GM23248 (cell line): ENCODE measurements around the gene GP1BA. TPM values are rescaled to one million over a fixed set of nuclear protein-coding genes. Genes with fewer than 3 reads are reported as not detected.
"Not testable (repeated sequence)": the region's sequence is repeated elsewhere in the genome, so short reads cannot be mapped to it uniquely, and the experiment has no call there.

ENCODE experiments used
- DNase-seq: peaks from one replicate; pipeline ENCODE4 v3.0.0-alpha.2; 2015
- H2AFZ ChIP-seq: fragments of 200-600 bp; sonication (generic); 2 replicates; pipeline ENCODE4 v1.6.1; 2016; ENCODE audit warnings: antibody characterized with exemption
- H3F3A ChIP-seq: fragments of 200-600 bp; sonication (generic); 2 replicates; pipeline ENCODE4 v1.6.1; 2016; ENCODE audit warnings: mild to moderate bottlenecking, antibody characterized with exemption, mixed run types; ENCODE audit not compliant: insufficient read depth
- H3K27ac ChIP-seq: fragments of 200-600 bp; sonication (generic); 2 replicates; pipeline ENCODE4 v1.5.1; 2016; ENCODE audit warnings: mild to moderate bottlenecking
- H3K27me3 ChIP-seq: fragments of 200-600 bp; sonication (generic); replicated peaks from 2 replicates; pipeline ENCODE4 v1.6.1; 2016; ENCODE audit warnings: mild to moderate bottlenecking; ENCODE audit not compliant: insufficient read depth
- H3K36me3 ChIP-seq: fragments of 200-600 bp; sonication (generic); 2 replicates; pipeline ENCODE4 v1.6.1; 2016; ENCODE audit warnings: low read depth, mild to moderate bottlenecking
- H3K4me1 ChIP-seq: fragments of 200-600 bp; sonication (generic); 2 replicates; pipeline ENCODE4 v1.6.1; 2016; ENCODE audit warnings: mild to moderate bottlenecking; ENCODE audit not compliant: insufficient read depth
- H3K4me2 ChIP-seq: fragments of 200-600 bp; sonication (generic); one replicate; pipeline ENCODE4 v1.6.1; 2016; ENCODE audit warnings: mild to moderate bottlenecking; ENCODE audit not compliant: unreplicated experiment
- H3K4me3 ChIP-seq: fragments of 200-600 bp; sonication (generic); 2 replicates; pipeline ENCODE4 v1.5.1; 2016; ENCODE audit warnings: mild to moderate bottlenecking
- H3K79me2 ChIP-seq: fragments of 200-600 bp; sonication (generic); 2 replicates; pipeline ENCODE4 v1.6.1; 2016; ENCODE audit warnings: mild to moderate bottlenecking; ENCODE audit not compliant: insufficient read depth
- H3K9ac ChIP-seq: fragments of 200-600 bp; sonication (generic); 2 replicates; pipeline ENCODE4 v1.6.1; 2016; ENCODE audit warnings: mild to moderate bottlenecking
- H3K9me2 ChIP-seq: fragments of 200-600 bp; sonication (generic); 2 replicates; pipeline ENCODE4 v1.6.1; 2016; ENCODE audit warnings: mixed run types, mild to moderate bottlenecking, moderate library complexity; ENCODE audit not compliant: insufficient read depth
- H3K9me3 ChIP-seq: fragments of 200-600 bp; sonication (generic); one replicate; pipeline ENCODE4 v1.6.1; 2017; ENCODE audit warnings: low read depth
- H4K20me1 ChIP-seq: fragments of 200-600 bp; sonication (generic); 2 replicates; pipeline ENCODE4 v1.6.0; 2016; ENCODE audit not compliant: insufficient read depth
- EZH2 ChIP-seq: fragments of 200-600 bp; sonication (generic); IDR thresholded peaks from 2 replicates; pipeline ENCODE4 v1.6.1; 2018; ENCODE audit warnings: antibody characterized with exemption, mild to moderate bottlenecking; ENCODE audit not compliant: insufficient read depth, poor library complexity, severe bottlenecking
- EZH2phosphoT487 ChIP-seq: fragments of 200-600 bp; sonication (generic); IDR thresholded peaks from 2 replicates; pipeline ENCODE4 v1.6.1; 2018; ENCODE audit warnings: antibody characterized with exemption, moderate library complexity, mild to moderate bottlenecking, low read depth; ENCODE audit not compliant: insufficient read depth
- WGBS, 2 experiments: methylation state at CpG; one replicate each; pipeline ENCODE4 v1.1.6; 2015 to 2017; ENCODE audit warnings: low lambda C conversion rate in 2 of 2, low coverage in 1 of 2; ENCODE audit errors: missing lambda C conversion rate in 2 of 2; 5-methylcytosine and 5-hydroxymethylcytosine counted together
- in situ Hi-C: fragments of 300-500 bp; cut with MboI; formaldehyde crosslinking; loops from 2 replicates; pipeline ENCODE4 v1.15.0; 2020
- polyA plus RNA-seq: library from polyadenylated mRNA; unstranded; fragments of >200 nt; fragmentation: Nextera tagmentation; extraction: Ambion mirVana; gene quantifications from 2 replicates; pipeline ENCODE4 v1.2.1, GENCODE V29; 2016
- total RNA-seq: library from RNA; depleted of rRNA; stranded (reverse); fragments of >200 nt; shearing (Covaris generic); gene quantifications from 2 replicates; pipeline ENCODE4 v1.2.3, GENCODE V29; 2014

GP1BA gene
- total and polyA plus RNA-seq, 2 experiments from 2014 or later = 0.18 TPM; not detected in 1

GRCh38 chr17:4903051-4903818 is 28.8 kb upstream of the GP1BA start, which contains the start of gene CHRNE:
Gene CHRNE (minus strand): TSS chr17:4903098. CDS start chr17:4903063, 35 bp downstream.
- Histone ChIP-seq H3K27ac (no peak within 1 kb of the TSS), H3K4me1 (0 out of 2 replicates have a peak, but pooled peaks cover 5% of the 10 kb centered on the region), H3K27me3 (no peaks in the 10 kb centered on the region), H3K9me3 (no peaks in the 10 kb centered on the region), H3K9me2 (no peaks in the 10 kb centered on the region), H3K9ac (no peak within 1 kb of the TSS), H4K20me1 (no peaks in the 10 kb centered on the region), H3K4me3 (no peak within 1 kb of the TSS), H3F3A (peaks cover 20% of the 10 kb centered on the region; the same call in 1 of the 2 replicates), H3K4me2 (no peak within 1 kb of the TSS), H2AFZ (no peak within 1 kb of the TSS), H3K36me3 (no peaks in the 10 kb centered on the region), H3K79me2 (no peaks in the 10 kb centered on the region)
- peak; percentile 71 for DNase-seq
- in situ Hi-C loops = no loop called here
- WGBS, 2 experiments = 6 to 12% methylated on average over 10 of the region's 10 CpGs
- TF ChIP-seq EZH2 (no peak), EZH2phosphoT487 (no peak)

GRCh38 chr17:4906642-4907041 is 25.4 kb upstream of the GP1BA start:
- H3K9me2 ChIP-seq, H3K79me2 ChIP-seq, H3K4me1 ChIP-seq, H3K9ac ChIP-seq, in situ Hi-C loops, DNase-seq, H3K27me3 ChIP-seq, H3K4me3 ChIP-seq, H3K27ac ChIP-seq, H3K9me3 ChIP-seq, H3K36me3 ChIP-seq, H2AFZ ChIP-seq, H3K4me2 ChIP-seq, H4K20me1 ChIP-seq: not testable (repeated sequence)
- peaks cover 14% of the 10 kb centered on the region; the same call in 1 of the 2 replicates for H3F3A ChIP-seq

GRCh38 chr17:4908301-4908700 is 23.8 kb upstream of the GP1BA start:
- H3K9me3 ChIP-seq = no peaks in the 10 kb centered on the region
- in situ Hi-C loops = no loop called here
- no peak overlapping the region for H3K4me2 ChIP-seq
- peaks cover 5% of the 10 kb centered on the region; the same call in 1 of the 2 replicates for H3K4me1 ChIP-seq
- DNase-seq = peak; percentile 32
- H3K27me3 ChIP-seq = no peaks in the 10 kb centered on the region
- H3K4me3 ChIP-seq = no peak overlapping the region
- no peaks in the 10 kb centered on the region for H3K79me2 ChIP-seq
- H3K9ac ChIP-seq = no peak overlapping the region
- no peaks in the 10 kb centered on the region for H3K36me3 ChIP-seq
- no peak for TF ChIP-seq EZH2phosphoT487
- TF ChIP-seq EZH2 = no peak
- no peaks in the 10 kb centered on the region for H3K9me2 ChIP-seq
- H3F3A ChIP-seq = 0 out of 2 replicates have a peak, but pooled peaks cover 2% of the 10 kb centered on the region
- no peak overlapping the region; the same call in 1 of the 2 replicates for H3K27ac ChIP-seq
- peak overlapping the region; percentile 71 for H2AFZ ChIP-seq
- 37% methylated on average over 10 of the region's 10 CpGs for WGBS, 2 experiments
- H4K20me1 ChIP-seq = no peaks in the 10 kb centered on the region

DNA sequence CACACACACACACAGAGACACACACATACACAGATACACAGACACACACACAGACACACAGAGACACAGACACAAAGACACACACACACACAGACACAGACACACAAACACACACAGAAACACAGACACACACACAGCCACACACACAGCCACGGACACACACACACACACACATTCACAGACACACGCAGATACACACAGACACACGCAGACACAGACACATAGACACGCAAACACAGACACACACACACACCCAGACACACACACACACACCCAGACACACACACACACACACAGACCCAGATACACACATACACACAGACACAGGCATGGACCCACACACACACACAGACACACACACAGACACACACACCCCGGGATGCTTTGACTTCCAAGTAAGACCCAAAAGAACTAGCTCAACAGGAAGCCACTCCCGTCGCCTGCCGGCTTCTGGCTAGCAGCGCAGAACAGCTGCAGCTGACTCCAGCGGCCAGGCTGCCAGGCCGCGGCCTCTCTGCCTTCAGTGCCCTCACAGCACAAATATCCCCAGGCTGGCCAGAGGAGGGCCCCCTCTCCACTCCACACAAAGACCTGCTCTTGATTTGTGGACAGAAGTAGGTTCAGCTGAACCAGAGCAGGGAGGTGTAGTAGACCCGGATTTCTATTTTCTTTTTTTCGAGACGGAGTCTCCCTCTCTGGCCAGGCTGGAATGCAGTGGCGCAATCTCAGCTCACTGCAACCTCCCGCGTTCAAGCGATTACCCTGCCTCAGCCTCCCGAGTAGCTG is 23.2 kb upstream of the GP1BA start:
- H3K27me3 ChIP-seq = no peaks in the 10 kb centered on the region
- peak overlapping the region; percentile 25; the same call in 1 of the 2 replicates for H3K9ac ChIP-seq
- no peaks in the 10 kb centered on the region for H3K79me2 ChIP-seq
- no peaks in the 10 kb centered on the region for H3K36me3 ChIP-seq
- WGBS, 2 experiments = 12 to 15% methylated on average over 19 to 20 of the region's 20 CpGs
- H2AFZ ChIP-seq = peak overlapping the region; percentile 71
- TF ChIP-seq EZH2 (no peak), EZH2phosphoT487 (no peak)
- H3F3A ChIP-seq = no peaks in the 10 kb centered on the region
- no peaks in the 10 kb centered on the region for H3K9me2 ChIP-seq
- peaks cover 2% of the 10 kb centered on the region; the same call in 1 of the 2 replicates for H3K4me1 ChIP-seq
- H3K9me3 ChIP-seq = no peaks in the 10 kb centered on the region
- H3K4me3 ChIP-seq = no peak overlapping the region
- peak overlapping the region; percentile 17 for H3K27ac ChIP-seq
- in situ Hi-C loops = no loop called here
- H3K4me2 ChIP-seq = peak overlapping the region; percentile 10
- H4K20me1 ChIP-seq = no peaks in the 10 kb centered on the region
- peak; percentile 96 for DNase-seq
